ENCODE results near the gene QRICH2.

Gene QRICH2

GRCh38 chr17:76278952-76279741, 28.9 kb downstream of the QRICH2 start:
- peak; percentile 26 to 42 for DNase-seq (ENCODE audit: low read depth in 2 of 2)

- no peak for DNase-seq (ENCODE audit: low read depth in 2 of 2)
Observed at GRCh38 chr17:76278268-76278908, 29.7 kb downstream of the QRICH2 start.

GRCh38 chr17:76277300-76278267, 30.5 kb downstream of the QRICH2 start:
- no peak for DNase-seq (ENCODE audit: low read depth in 2 of 2)

GRCh38 chr17:76276461-76277299, 31.4 kb downstream of the QRICH2 start:
- DNase-seq (ENCODE audit: low read depth in 2 of 2): no peak

- DNase-seq (ENCODE audit: low read depth in 2 of 2): no peak
Observed at GRCh38 chr17:76276069-76276431, 32.0 kb downstream of the QRICH2 start.

- DNase-seq (ENCODE audit: low read depth in 2 of 2): no peak
Observed at GRCh38 chr17:76275382-76276068, 32.6 kb downstream of the QRICH2 start.

- DNase-seq (ENCODE audit: low read depth in 2 of 2): no peak
Observed at GRCh38 chr17:76274112-76274956, 33.7 kb downstream of the QRICH2 start.

GRCh38 chr17:76273445-76274111, 34.5 kb downstream of the QRICH2 start:
- DNase-seq (ENCODE audit: low read depth in 2 of 2): no peak

GRCh38 chr17:76272541-76273444, 35.3 kb downstream of the QRICH2 start:
- DNase-seq (ENCODE audit: low read depth in 2 of 2): no peak

GRCh38 chr17:76271669-76272540, 36.2 kb downstream of the QRICH2 start:
- DNase-seq (ENCODE audit: low read depth in 2 of 2): no peak

GRCh38 chr17:76270770-76271668, 37.1 kb downstream of the QRICH2 start:
- no peak for DNase-seq (ENCODE audit: low read depth in 2 of 2)

GRCh38 chr17:76270127-76270592, 37.9 kb downstream of the QRICH2 start:
- DNase-seq (ENCODE audit: low read depth in 2 of 2): no peak

- no peak for DNase-seq (ENCODE audit: low read depth in 2 of 2)
Observed at GRCh38 chr17:76268991-76269981, 38.8 kb downstream of the QRICH2 start.

- DNase-seq (ENCODE audit: low read depth in 2 of 2): peak in 1 of 2 experiments; percentile 26
Observed at GRCh38 chr17:76268015-76268749, 39.9 kb downstream of the QRICH2 start.

All from fibroblast of skin of left biceps (primary cell).